ENCODE data around the gene SULT1A3. TPM values are rescaled to one million over a fixed set of nuclear protein-coding genes. Genes with fewer than 3 reads are reported as not detected.
"Not testable (repeated sequence)": the region's sequence is repeated elsewhere in the genome, so short reads cannot be mapped to it uniquely, and the experiment has no call there.

Gene SULT1A3
- total RNA-seq, 1 experiment from 2014 or later: 8.5 TPM

DNA sequence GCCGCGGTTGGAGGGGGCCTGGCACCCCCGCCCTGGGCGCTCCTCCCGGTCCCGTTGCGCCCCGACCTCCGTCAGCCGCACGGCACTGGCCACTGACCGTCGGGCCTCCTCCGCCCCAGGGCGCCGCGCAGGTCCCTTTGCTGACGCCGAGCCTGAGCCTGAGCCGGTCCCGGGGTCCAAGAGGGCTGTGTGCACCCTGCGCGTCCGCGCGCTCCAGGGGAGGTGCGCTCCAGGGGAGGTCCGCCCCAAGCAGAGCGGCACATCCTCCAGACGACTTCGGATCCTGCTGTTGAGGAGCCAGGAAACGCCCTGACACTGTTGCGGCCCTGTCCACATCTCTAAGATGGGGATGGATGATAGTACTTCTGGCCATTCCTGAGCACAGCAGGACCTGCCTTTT, 7.2 kb downstream of the SULT1A3 start:
- H4K20me1 ChIP-seq (ENCODE audit: low read length); H3K9me3 ChIP-seq (ENCODE audit: low read length); H3K36me3 ChIP-seq (ENCODE audit: low read depth, low read length); H3K79me2 ChIP-seq (ENCODE audit: low read length); H3K27ac ChIP-seq (ENCODE audit: low read length); H3K9me2 ChIP-seq (replicated peaks; ENCODE audit: low read length); POLR2A ChIA-PET (ENCODE audit: unreplicated experiment); H3K9ac ChIP-seq (ENCODE audit: low read length); intact Hi-C loops (cut with micrococcal nuclease); H2AFZ ChIP-seq (ENCODE audit: low read length); H3K4me1 ChIP-seq (ENCODE audit: insufficient read depth, low read length); DNase-seq; BruUV-seq (replicated peaks); H3F3A ChIP-seq (ENCODE audit: low read length, unreplicated experiment); H3K27me3 ChIP-seq (ENCODE audit: low read length); CTCF ChIA-PET: not testable (repeated sequence)
- peak overlapping the region; percentile 56; the same call in 1 of the 2 replicates for H3K4me3 ChIP-seq (ENCODE audit: low read length)
- peak; percentile 28 for ATAC-seq
- H3K4me2 ChIP-seq (ENCODE audit: low read length): peak overlapping the region; percentile 65

DNA sequence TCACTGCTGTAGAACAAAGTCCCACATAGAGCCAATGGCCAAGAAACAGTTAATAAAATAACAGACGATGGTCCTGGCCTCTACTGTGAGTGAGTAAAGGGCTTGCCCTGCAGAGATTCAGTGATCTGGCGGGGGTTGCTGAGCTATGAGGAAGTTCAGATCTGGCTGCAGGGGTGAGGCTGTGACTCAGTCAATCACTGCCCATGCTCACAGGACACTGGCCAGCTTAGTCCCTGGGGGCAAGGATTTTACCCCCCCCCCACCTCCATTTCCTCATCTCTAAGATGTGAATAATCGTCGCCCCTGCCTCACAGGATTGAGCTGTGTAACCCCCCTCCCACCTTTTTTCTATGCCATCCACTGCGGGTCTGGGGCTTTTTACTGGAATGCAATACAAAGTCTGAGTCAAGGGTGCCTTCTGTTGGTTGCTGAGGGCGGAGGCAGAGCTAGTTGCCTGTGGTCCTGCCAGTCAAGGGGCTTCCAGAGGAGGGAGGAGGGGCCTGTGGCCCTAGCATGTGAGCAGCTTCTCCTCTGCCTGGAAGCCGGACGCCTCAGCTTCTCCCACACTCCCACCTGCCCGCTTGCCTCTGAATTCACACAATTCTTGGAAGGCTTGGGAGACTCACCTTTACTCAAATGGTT, 8.1 kb downstream of the SULT1A3 start:
- H3K79me2 ChIP-seq (ENCODE audit: low read length); H3K27ac ChIP-seq (ENCODE audit: low read length); intact Hi-C loops (cut with micrococcal nuclease); H3K4me2 ChIP-seq (ENCODE audit: low read length); H3K9ac ChIP-seq (ENCODE audit: low read length); H3K27me3 ChIP-seq (ENCODE audit: low read length); POLR2A ChIA-PET (ENCODE audit: unreplicated experiment); H3F3A ChIP-seq (ENCODE audit: low read length, unreplicated experiment); CTCF ChIA-PET; H3K9me3 ChIP-seq (ENCODE audit: low read length); H3K36me3 ChIP-seq (ENCODE audit: low read depth, low read length); H4K20me1 ChIP-seq (ENCODE audit: low read length); H3K4me1 ChIP-seq (ENCODE audit: insufficient read depth, low read length); H3K4me3 ChIP-seq (ENCODE audit: low read length); H2AFZ ChIP-seq (ENCODE audit: low read length); H3K9me2 ChIP-seq (replicated peaks; ENCODE audit: low read length); BruUV-seq (replicated peaks); DNase-seq: not testable (repeated sequence)
- peak; percentile 73 for ATAC-seq

DNA sequence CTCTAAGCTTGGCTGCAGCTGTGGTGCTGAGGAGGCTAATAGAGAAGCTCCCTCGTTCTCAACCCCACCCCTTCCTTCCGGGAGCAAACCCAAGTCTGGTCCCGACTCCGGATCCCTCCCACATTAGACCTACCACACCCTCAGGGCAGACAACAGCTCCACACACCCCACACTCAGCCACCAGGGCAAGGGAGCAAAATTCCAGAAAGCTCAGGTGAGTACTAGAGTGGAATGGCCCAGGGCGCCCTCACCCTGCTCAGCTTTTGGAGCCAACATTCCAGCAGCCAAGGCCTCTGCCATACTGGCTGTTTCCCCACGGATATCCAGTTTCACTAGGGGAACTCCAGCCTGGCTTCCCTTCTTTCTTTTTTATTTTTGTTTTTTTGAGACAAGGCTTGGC, 10.0 kb downstream of the SULT1A3 start:
- H3K4me2 ChIP-seq (ENCODE audit: low read length); H3K27ac ChIP-seq (ENCODE audit: low read length); H3K9ac ChIP-seq (ENCODE audit: low read length); H3K4me3 ChIP-seq (ENCODE audit: low read length); H4K20me1 ChIP-seq (ENCODE audit: low read length); H3K9me2 ChIP-seq (replicated peaks; ENCODE audit: low read length); intact Hi-C loops (cut with micrococcal nuclease); DNase-seq; H3F3A ChIP-seq (ENCODE audit: low read length, unreplicated experiment); H3K36me3 ChIP-seq (ENCODE audit: low read depth, low read length); CTCF ChIA-PET; POLR2A ChIA-PET (ENCODE audit: unreplicated experiment); H3K27me3 ChIP-seq (ENCODE audit: low read length); H2AFZ ChIP-seq (ENCODE audit: low read length); H3K4me1 ChIP-seq (ENCODE audit: insufficient read depth, low read length); BruUV-seq (replicated peaks); H3K9me3 ChIP-seq (ENCODE audit: low read length); H3K79me2 ChIP-seq (ENCODE audit: low read length): not testable (repeated sequence)
- ATAC-seq: peak; percentile 28

DNA sequence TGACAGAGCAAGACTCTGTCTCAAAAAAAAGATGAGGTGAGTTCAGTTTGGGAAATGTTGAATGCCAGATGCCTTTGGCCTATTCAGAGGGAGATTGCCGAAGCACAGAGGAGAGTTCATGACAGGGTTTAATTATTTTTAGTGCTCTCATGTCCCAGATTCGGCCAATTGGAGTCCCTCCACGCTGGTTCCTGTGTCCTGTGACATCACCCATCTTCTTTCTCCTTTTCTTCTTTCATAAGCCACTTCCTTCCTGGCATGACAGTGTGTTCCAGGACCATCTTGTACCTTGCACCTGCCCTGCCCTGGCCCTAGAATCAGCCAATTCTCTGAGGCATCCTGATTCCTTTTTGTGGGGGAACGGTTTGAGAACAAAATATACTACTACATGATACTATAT, 12.4 kb downstream of the SULT1A3 start:
- H3K36me3 ChIP-seq (ENCODE audit: low read depth, low read length); H3K9me3 ChIP-seq (ENCODE audit: low read length); H3K4me1 ChIP-seq (ENCODE audit: insufficient read depth, low read length); H2AFZ ChIP-seq (ENCODE audit: low read length); H4K20me1 ChIP-seq (ENCODE audit: low read length); H3K9me2 ChIP-seq (replicated peaks; ENCODE audit: low read length); H3K79me2 ChIP-seq (ENCODE audit: low read length); BruUV-seq (replicated peaks); intact Hi-C loops (cut with micrococcal nuclease); H3K27me3 ChIP-seq (ENCODE audit: low read length); H3F3A ChIP-seq (ENCODE audit: low read length, unreplicated experiment); ATAC-seq; DNase-seq; H3K27ac ChIP-seq (ENCODE audit: low read length); H3K9ac ChIP-seq (ENCODE audit: low read length); H3K4me3 ChIP-seq (ENCODE audit: low read length); H3K4me2 ChIP-seq (ENCODE audit: low read length); CTCF ChIA-PET; POLR2A ChIA-PET (ENCODE audit: unreplicated experiment): not testable (repeated sequence)

DNA sequence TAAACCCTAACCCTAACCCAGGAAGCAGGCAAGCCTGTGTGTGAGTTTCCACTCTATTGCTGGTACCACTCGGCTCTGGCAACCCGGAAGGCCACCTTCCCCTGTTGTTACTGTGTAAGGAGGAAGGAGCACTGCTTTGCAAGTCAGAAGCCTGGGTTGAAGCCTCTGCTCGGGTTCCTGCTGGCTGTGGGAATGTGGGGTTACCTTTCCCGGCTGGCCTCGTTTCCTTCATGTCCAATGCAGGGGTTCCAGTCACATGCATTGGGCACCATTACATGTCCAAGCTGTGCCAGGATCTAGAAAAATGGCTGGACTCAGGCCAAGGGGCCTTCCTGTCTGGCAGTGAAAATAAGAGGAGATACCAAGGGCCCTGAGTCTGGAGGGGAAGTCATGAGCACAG, 18.0 kb downstream of the SULT1A3 start:
- H2AFZ ChIP-seq (ENCODE audit: low read length); DNase-seq; POLR2A ChIA-PET (ENCODE audit: unreplicated experiment); H4K20me1 ChIP-seq (ENCODE audit: low read length); BruUV-seq (replicated peaks); ATAC-seq; H3K9me2 ChIP-seq (replicated peaks; ENCODE audit: low read length); H3K36me3 ChIP-seq (ENCODE audit: low read depth, low read length); H3K79me2 ChIP-seq (ENCODE audit: low read length); H3K4me1 ChIP-seq (ENCODE audit: insufficient read depth, low read length); CTCF ChIA-PET; H3K27ac ChIP-seq (ENCODE audit: low read length); H3K4me3 ChIP-seq (ENCODE audit: low read length); H3K4me2 ChIP-seq (ENCODE audit: low read length); intact Hi-C loops (cut with micrococcal nuclease); H3K9ac ChIP-seq (ENCODE audit: low read length); H3F3A ChIP-seq (ENCODE audit: low read length, unreplicated experiment); H3K27me3 ChIP-seq (ENCODE audit: low read length); H3K9me3 ChIP-seq (ENCODE audit: low read length): not testable (repeated sequence)

DNA sequence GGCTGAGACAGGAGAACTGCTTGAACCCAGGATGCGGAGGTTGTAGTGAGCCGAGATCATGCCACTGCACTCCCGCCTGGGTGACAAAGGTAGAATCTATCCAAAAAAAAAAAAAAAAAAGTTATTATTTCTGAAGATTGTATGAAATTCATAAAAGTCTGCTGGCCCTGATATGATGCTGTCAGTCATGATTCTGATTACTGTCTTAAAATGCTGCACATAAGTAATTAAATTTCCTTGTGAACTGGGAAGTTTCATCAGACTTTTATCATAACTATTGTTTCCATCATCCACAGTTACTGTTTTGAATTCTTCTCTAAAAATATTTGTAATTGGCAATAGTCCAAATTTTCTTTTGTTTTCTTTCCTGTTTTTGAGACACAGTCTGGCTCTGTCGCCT, 49.3 kb downstream of the SULT1A3 start, which contains the start of gene NPIPB13:
Gene NPIPB13, minus strand, starts transcription at position 101 of the 400 bp plus-strand sequence. CDS start 2,906 bp downstream, outside the sequence.
- BruUV-seq (replicated peaks); H3K4me3 ChIP-seq (ENCODE audit: low read length); H3K27me3 ChIP-seq (ENCODE audit: low read length); H3K9me2 ChIP-seq (replicated peaks; ENCODE audit: low read length); H3K79me2 ChIP-seq (ENCODE audit: low read length); ATAC-seq; H4K20me1 ChIP-seq (ENCODE audit: low read length); intact Hi-C loops (cut with micrococcal nuclease); H3K9me3 ChIP-seq (ENCODE audit: low read length); POLR2A ChIA-PET (ENCODE audit: unreplicated experiment); CTCF ChIA-PET; H3K4me2 ChIP-seq (ENCODE audit: low read length); H3K27ac ChIP-seq (ENCODE audit: low read length); H3K36me3 ChIP-seq (ENCODE audit: low read depth, low read length); H3F3A ChIP-seq (ENCODE audit: low read length, unreplicated experiment); H2AFZ ChIP-seq (ENCODE audit: low read length); H3K9ac ChIP-seq (ENCODE audit: low read length); H3K4me1 ChIP-seq (ENCODE audit: insufficient read depth, low read length); DNase-seq: not testable (repeated sequence)
